ENCODE data around the gene NKIRAS2. TPM values are rescaled to one million over a fixed set of nuclear protein-coding genes. Genes with fewer than 3 reads are reported as not detected.

NKIRAS2 gene
- total and polyA plus RNA-seq, 2 of the 4 experiments (the other 2 are of a cell fraction), result 25.6 to 51.8 TPM

- DNase-seq (no peak), ATAC-seq (ENCODE audit: low read depth) (no peak)
- Histone ChIP-seq H3K4me2 (ENCODE audit: low read depth, low read length) (no peak overlapping the region), H3K79me1 (ENCODE audit: low read depth in 1 of 2, low read length in 2 of 2) (no peaks in the 10 kb centered on the region), H3K36me3 (ENCODE audit: control insufficient read depth, insufficient read depth, low read length) (no peaks in the 10 kb centered on the region), H3K9me1 (ENCODE audit: insufficient read depth, low read length) (no peaks in the 10 kb centered on the region), H3K14ac (replicated peaks; ENCODE audit: low read depth, low read length) (no peak overlapping the region), H2AFZ (replicated peaks; ENCODE audit: low read length, poor library complexity) (no peak overlapping the region), H2BK120ac (ENCODE audit: low read depth, low read length) (no peak overlapping the region), H2BK5ac (ENCODE audit: low read depth, low read length, poor library complexity, severe bottlenecking) (no peak overlapping the region), H3K4me1 (ENCODE audit: control insufficient read depth, insufficient read depth, low read length) (no peaks in the 10 kb centered on the region), H2BK15ac (ENCODE audit: low read depth, low read length) (no peak overlapping the region), H3K56ac (ENCODE audit: extremely low read depth, insufficient read depth, low read length) (no peak overlapping the region), H3K9ac (ENCODE audit: low read depth, low read length) (no peak overlapping the region), H3K9me3 (ENCODE audit: control insufficient read depth, insufficient read depth, low read length) (no peaks in the 10 kb centered on the region), H4K8ac (ENCODE audit: low read depth in 2 of 2, low read length in 2 of 2) (no peak overlapping the region), H2BK20ac (ENCODE audit: low read depth, low read length) (no peak overlapping the region), H3K18ac (ENCODE audit: low read depth, low read length) (no peak overlapping the region), H3K27ac (ENCODE audit: insufficient read depth, low read length) (no peak overlapping the region), H3K23ac (ENCODE audit: low read depth, low read length) (no peak overlapping the region), H4K20me1 (ENCODE audit: insufficient read depth, low read length) (no peaks in the 10 kb centered on the region), H4K91ac (ENCODE audit: insufficient read depth, low read depth, low read length) (no peak overlapping the region), H3K27me3 (ENCODE audit: control insufficient read depth, insufficient read depth, low read length) (peaks cover 33% of the 10 kb centered on the region), H3K4me3 (ENCODE audit: insufficient read depth, low read depth, low read length) (no peak overlapping the region), H3K4ac (ENCODE audit: low read depth, low read length) (no peak overlapping the region), H2AK9ac (replicated peaks; ENCODE audit: low read depth, low read length, poor library complexity) (no peak overlapping the region), H4K5ac (ENCODE audit: low read depth, low read length) (no peak overlapping the region), H2AK5ac (ENCODE audit: low read depth, low read length) (no peak overlapping the region)
- dilution Hi-C loops (cut with HindIII; ENCODE audit: low sequenced_read_pairs, unreplicated experiment) (no loop called here), in situ Hi-C loops (cut with MboI; ENCODE audit: low sequenced_read_pairs) (no loop called here), intact Hi-C loops (cut with micrococcal nuclease) (no loop called here)
- ChIA-PET POLR2A (ENCODE audit: unreplicated experiment) (interaction anchor here (0.5 kb wide), 1 partner anchor 17 kb away, joined by 11 read pairs; no protein-coding TSS in a partner anchor), CTCF (interaction anchor here (0.6 kb wide), 1 partner anchor 10 kb away, joined by 3 read pairs; no protein-coding TSS in a partner anchor)
- no TSS peak for BruUV-seq (replicated peaks)
- TF ChIP-seq SMC3 (IDR thresholded peaks at IDR 0.05; ENCODE audit: low read depth, low read length) (no peak), CHD1 (IDR thresholded peaks at IDR 0.05; ENCODE audit: low read depth, low read length) (no peak), MXI1 (IDR thresholded peaks at IDR 0.05; ENCODE audit: borderline replicate concordance, low read depth, low read length) (no peak), RCOR1 (IDR thresholded peaks at IDR 0.05; ENCODE audit: insufficient replicate concordance, low read length) (no peak), NFE2L2 (IDR thresholded peaks at IDR 0.05; ENCODE audit: low read depth, low read length) (no peak), RAD21 (IDR thresholded peaks at IDR 0.05; ENCODE audit: low read length) (no peak), RFX5 (IDR thresholded peaks at IDR 0.05; ENCODE audit: low read depth, low read length) (no peak), POLR2A (IDR thresholded peaks at IDR 0.05; ENCODE audit: low read depth, low read length) (no peak), ELK1 (IDR thresholded peaks at IDR 0.05; ENCODE audit: borderline replicate concordance, low read depth, low read length) (no peak), CEBPB (IDR thresholded peaks at IDR 0.05; ENCODE audit: low read depth, low read length) (no peak), BHLHE40 (IDR thresholded peaks at IDR 0.05; ENCODE audit: low read depth, low read length) (no peak)
Observed at GRCh38 chr17:42041619-42042018, 21.7 kb downstream of the NKIRAS2 start.
